ENCODE measurements around the gene SYTL3. TPM values are rescaled to one million over a fixed set of nuclear protein-coding genes. Genes with fewer than 3 reads are reported as not detected.
"Not testable (repeated sequence)": the region's sequence is repeated elsewhere in the genome, so short reads cannot be mapped to it uniquely, and the experiment has no call there.

Gene SYTL3
- total and polyA plus RNA-seq, 2 experiments from 2014 or later = 9.9 to 11.4 TPM

GRCh38 chr6:158674342-158675131 is 24.7 kb downstream of the SYTL3 start:
- H3K9me3 ChIP-seq (ENCODE audit: low read depth) = no peaks in the 10 kb centered on the region
- no peak for TF ChIP-seq CTCF (IDR thresholded peaks at IDR 0.05; ENCODE audit: low read depth, low read length)
- H3K36me3 ChIP-seq = no peaks in the 10 kb centered on the region
- no peak for DNase-seq (ENCODE audit: low read depth in 1 of 2, low spot score in 1 of 2)
- H3K27me3 ChIP-seq = no peaks in the 10 kb centered on the region
- H3K27ac ChIP-seq = no peak overlapping the region
- no peak overlapping the region for H3K4me3 ChIP-seq
- H3K4me1 ChIP-seq (ENCODE audit: low read depth) = no peaks in the 10 kb centered on the region

GRCh38 chr6:158677094-158677493 is 27.2 kb downstream of the SYTL3 start:
- not testable (repeated sequence) for DNase-seq (ENCODE audit: low read depth in 1 of 2, low spot score in 1 of 2); H3K4me1 ChIP-seq (ENCODE audit: low read depth); H3K27ac ChIP-seq; H3K9me3 ChIP-seq (ENCODE audit: low read depth); H3K27me3 ChIP-seq; H3K4me3 ChIP-seq; H3K36me3 ChIP-seq

GRCh38 chr6:158677906-158678578 is 28.2 kb downstream of the SYTL3 start:
- Histone ChIP-seq H3K27ac (no peak overlapping the region), H3K4me1 (ENCODE audit: low read depth) (no peaks in the 10 kb centered on the region), H3K4me3 (no peak overlapping the region), H3K9me3 (ENCODE audit: low read depth) (no peaks in the 10 kb centered on the region), H3K27me3 (no peaks in the 10 kb centered on the region), H3K36me3 (no peaks in the 10 kb centered on the region)
- TF ChIP-seq CTCF (IDR thresholded peaks at IDR 0.05; ENCODE audit: low read depth, low read length) = no peak
- DNase-seq (ENCODE audit: low read depth in 1 of 2, low spot score in 1 of 2) = no peak

GRCh38 chr6:158680015-158680414 is 30.2 kb downstream of the SYTL3 start:
- DNase-seq (ENCODE audit: low read depth in 1 of 2, low spot score in 1 of 2) = no peak
- no peaks in the 10 kb centered on the region for H3K4me1 ChIP-seq (ENCODE audit: low read depth)
- no peak overlapping the region for H3K4me3 ChIP-seq
- no peak overlapping the region for H3K27ac ChIP-seq
- no peaks in the 10 kb centered on the region for H3K27me3 ChIP-seq
- no peaks in the 10 kb centered on the region for H3K36me3 ChIP-seq
- H3K9me3 ChIP-seq (ENCODE audit: low read depth) = no peaks in the 10 kb centered on the region
- no peak for TF ChIP-seq CTCF (IDR thresholded peaks at IDR 0.05; ENCODE audit: low read depth, low read length)

- H3K27me3 ChIP-seq = no peaks in the 10 kb centered on the region
- H3K36me3 ChIP-seq = no peaks in the 10 kb centered on the region
- no peaks in the 10 kb centered on the region for H3K9me3 ChIP-seq (ENCODE audit: low read depth)
- TF ChIP-seq CTCF (IDR thresholded peaks at IDR 0.05; ENCODE audit: low read depth, low read length) = no peak
- no peak overlapping the region for H3K27ac ChIP-seq
- no peak overlapping the region for H3K4me3 ChIP-seq
- H3K4me1 ChIP-seq (ENCODE audit: low read depth) = no peaks in the 10 kb centered on the region
- DNase-seq (ENCODE audit: low read depth in 1 of 2, low spot score in 1 of 2) = no peak
Measured at GRCh38 chr6:158680481-158680880, 30.6 kb downstream of the SYTL3 start.

- Histone ChIP-seq H3K27me3 (no peaks in the 10 kb centered on the region), H3K4me3 (no peak overlapping the region), H3K4me1 (ENCODE audit: low read depth) (peaks cover 15% of the 10 kb centered on the region), H3K27ac (no peak overlapping the region), H3K36me3 (no peaks in the 10 kb centered on the region), H3K9me3 (ENCODE audit: low read depth) (no peaks in the 10 kb centered on the region)
- TF ChIP-seq CTCF (IDR thresholded peaks at IDR 0.05; ENCODE audit: low read depth, low read length) = no peak
- no peak for DNase-seq (ENCODE audit: low read depth in 1 of 2, low spot score in 1 of 2)
Measured at GRCh38 chr6:158684311-158684710, 34.5 kb downstream of the SYTL3 start.
